IMR-90 (cell line): ENCODE data around the gene TRDN. TPM values are rescaled to one million over a fixed set of nuclear protein-coding genes. Genes with fewer than 3 reads are reported as not detected.

ENCODE experiments used
- ATAC-seq: fragments of 200-7000 bp; cut with Tn5 transposase; 2 replicates; pipeline ENCODE4 v1.9.1; 2020; ENCODE audit warnings: low read depth, mild to moderate bottlenecking, moderate library complexity
- BruUV-seq: library from RNA; stranded (reverse); fragments of 400-500 nt; replicated peaks from 2 replicates; lab custom pipeline; 2021; lab: Mats Ljungman, UMichigan
- CTCF ChIA-PET: fragments of 300-600 bp; formaldehyde crosslinking; extraction: SDS; loops from one replicate; lab custom pipeline; 2021; ENCODE audit warnings: antibody characterized with exemption; lab: Yijun Ruan, JAX
- POLR2A ChIA-PET: fragments of 300-600 bp; sonication (Branson Sonifier 250); formaldehyde crosslinking; loops from one replicate; lab custom pipeline; 2022; ENCODE audit warnings: antibody characterized with exemption; ENCODE audit not compliant: unreplicated experiment; lab: Charles Lee
- DNase-seq: peaks from one replicate; pipeline ENCODE4 v3.0.0; 2013
- H2AFZ ChIP-seq: replicated peaks from 2 replicates; pipeline ENCODE3; 2013; ENCODE audit warnings: low read length, mild to moderate bottlenecking; ENCODE audit not compliant: poor library complexity
- H2AK5ac ChIP-seq: 2 replicates; pipeline ENCODE4 v1.6.1; 2013; ENCODE audit warnings: low read depth, low read length, inconsistent platforms
- H2AK9ac ChIP-seq: replicated peaks from 2 replicates; pipeline ENCODE3; 2013; ENCODE audit warnings: mild to moderate bottlenecking, low read depth, low read length, moderate library complexity; ENCODE audit not compliant: poor library complexity
- H2BK120ac ChIP-seq: 2 replicates; pipeline ENCODE4 v1.6.1; 2013; ENCODE audit warnings: low read depth, low read length, inconsistent platforms
- H2BK15ac ChIP-seq: 3 replicates; pipeline ENCODE4 v1.6.1; 2013; ENCODE audit warnings: low read depth, low read length, inconsistent platforms
- H2BK20ac ChIP-seq: 2 replicates; pipeline ENCODE4 v1.6.1; 2013; ENCODE audit warnings: low read depth, mild to moderate bottlenecking, inconsistent platforms, low read length, moderate library complexity
- H2BK5ac ChIP-seq: 2 replicates; pipeline ENCODE4 v1.6.1; 2013; ENCODE audit warnings: mild to moderate bottlenecking, low read depth, low read length, inconsistent platforms; ENCODE audit not compliant: poor library complexity, severe bottlenecking
- H3K14ac ChIP-seq: replicated peaks from 2 replicates; pipeline ENCODE4 v1.6.1; 2013; ENCODE audit warnings: low read depth, low read length, inconsistent platforms
- H3K18ac ChIP-seq: 2 replicates; pipeline ENCODE4 v1.6.1; 2013; ENCODE audit warnings: low read depth, low read length, control low read depth
- H3K23ac ChIP-seq: 2 replicates; pipeline ENCODE4 v1.6.1; 2013; ENCODE audit warnings: low read depth, low read length, inconsistent platforms
- H3K27ac ChIP-seq: 2 replicates; pipeline ENCODE4 v1.5.1; 2013; ENCODE audit warnings: mild to moderate bottlenecking, control low read depth, low read length; ENCODE audit not compliant: insufficient read depth
- H3K27me3 ChIP-seq: 2 replicates; pipeline ENCODE4 v1.6.1; 2013; ENCODE audit warnings: low read length; ENCODE audit not compliant: control insufficient read depth, insufficient read depth
- H3K36me3 ChIP-seq: 2 replicates; pipeline ENCODE4 v1.6.1; 2013; ENCODE audit warnings: low read length, mixed read lengths; ENCODE audit not compliant: control insufficient read depth, insufficient read depth
- H3K4ac ChIP-seq: 2 replicates; pipeline ENCODE4 v1.6.1; 2013; ENCODE audit warnings: low read depth, low read length, inconsistent platforms
- H3K4me1 ChIP-seq: 2 replicates; pipeline ENCODE4 v1.6.1; 2013; ENCODE audit warnings: low read length, mixed read lengths; ENCODE audit not compliant: control insufficient read depth, insufficient read depth
- H3K4me2 ChIP-seq: 2 replicates; pipeline ENCODE4 v1.6.1; 2013; ENCODE audit warnings: low read depth, mild to moderate bottlenecking, control low read depth, low read length, moderate library complexity
- H3K4me3 ChIP-seq: 2 replicates; pipeline ENCODE4 v1.5.1; 2013; ENCODE audit warnings: low read depth, mild to moderate bottlenecking, control low read depth, low read length, moderate library complexity; ENCODE audit not compliant: insufficient read depth
- H3K56ac ChIP-seq: 2 replicates; pipeline ENCODE4 v1.6.1; 2013; ENCODE audit warnings: low read length, inconsistent platforms; ENCODE audit not compliant: insufficient read depth; ENCODE audit errors: extremely low read depth
- H3K79me1 ChIP-seq, 2 experiments: 2 replicates each; pipeline ENCODE4 v1.6.1; 2013; ENCODE audit warnings: low read length in 2 of 2, inconsistent platforms in 1 of 2, low read depth in 1 of 2
- H3K9ac ChIP-seq: 2 replicates; pipeline ENCODE4 v1.6.1; 2013; ENCODE audit warnings: low read depth, low read length, control low read depth
- H3K9me1 ChIP-seq: 2 replicates; pipeline ENCODE4 v1.6.1; 2013; ENCODE audit warnings: low read length, inconsistent platforms; ENCODE audit not compliant: insufficient read depth
- H3K9me3 ChIP-seq: 2 replicates; pipeline ENCODE4 v1.6.1; 2013; ENCODE audit warnings: low read length; ENCODE audit not compliant: control insufficient read depth, insufficient read depth
- H4K20me1 ChIP-seq: 2 replicates; pipeline ENCODE4 v1.6.1; 2013; ENCODE audit warnings: low read length, inconsistent platforms; ENCODE audit not compliant: insufficient read depth
- H4K5ac ChIP-seq: 2 replicates; pipeline ENCODE4 v1.6.1; 2013; ENCODE audit warnings: mild to moderate bottlenecking, low read depth, low read length, control low read depth
- H4K8ac ChIP-seq, 2 experiments: 2 replicates each; pipeline ENCODE4 v1.6.1; 2013; ENCODE audit warnings: low read depth in 2 of 2, low read length in 2 of 2, control low read depth in 1 of 2, inconsistent platforms in 1 of 2
- H4K91ac ChIP-seq: 2 replicates; pipeline ENCODE4 v1.6.1; 2013; ENCODE audit warnings: low read depth, low read length, inconsistent platforms; ENCODE audit not compliant: insufficient read depth
- BHLHE40 ChIP-seq: fragments of 150-350 bp; IDR thresholded peaks from 2 replicates; pipeline ENCODE4 v1.6.1; 2016; ENCODE audit warnings: mild to moderate bottlenecking, low read depth, low read length
- CEBPB ChIP-seq: IDR thresholded peaks from 2 replicates; pipeline ENCODE4 v1.6.1; 2012; ENCODE audit warnings: low read depth, low read length, improper control_type of control experiment
- CHD1 ChIP-seq: IDR thresholded peaks from 2 replicates; pipeline ENCODE4 v1.6.1; 2012; ENCODE audit warnings: low read depth, low read length, improper control_type of control experiment
- FOS ChIP-seq: fragments of 150-350 bp; IDR thresholded peaks from 2 replicates; pipeline ENCODE4 v1.6.1; 2016; ENCODE audit warnings: low read depth, low read length
- MAFK ChIP-seq: IDR thresholded peaks from 2 replicates; pipeline ENCODE4 v1.6.1; 2012; ENCODE audit warnings: low read depth, low read length, improper control_type of control experiment
- MAZ ChIP-seq: IDR thresholded peaks from 2 replicates; pipeline ENCODE4 v1.6.1; 2012; ENCODE audit warnings: low read depth, mild to moderate bottlenecking, low read length, improper control_type of control experiment, moderate library complexity, borderline replicate concordance
- MXI1 ChIP-seq: IDR thresholded peaks from 2 replicates; pipeline ENCODE4 v1.6.1; 2012; ENCODE audit warnings: low read depth, mild to moderate bottlenecking, low read length, moderate library complexity, borderline replicate concordance
- NFE2L2 ChIP-seq: fragments of 150-350 bp; IDR thresholded peaks from 2 replicates; pipeline ENCODE4 v1.6.1; 2016; ENCODE audit warnings: low read depth, mild to moderate bottlenecking, low read length
- POLR2A ChIP-seq: IDR thresholded peaks from 2 replicates; pipeline ENCODE4 v1.6.1; 2012; ENCODE audit warnings: mild to moderate bottlenecking, low read depth, low read length
- RAD21 ChIP-seq: IDR thresholded peaks from 2 replicates; pipeline ENCODE4 v1.6.1; 2012; ENCODE audit warnings: low read length, improper control_type of control experiment
- RCOR1 ChIP-seq: IDR thresholded peaks from 2 replicates; pipeline ENCODE4 v1.6.1; 2012; ENCODE audit warnings: mild to moderate bottlenecking, low read length, improper control_type of control experiment; ENCODE audit not compliant: insufficient replicate concordance
- RFX5 ChIP-seq: IDR thresholded peaks from 2 replicates; pipeline ENCODE4 v1.8.0; 2012; ENCODE audit warnings: low read depth, mild to moderate bottlenecking, low read length, moderate library complexity
- SMC3 ChIP-seq: fragments of 150-350 bp; IDR thresholded peaks from 2 replicates; pipeline ENCODE4 v1.6.1; 2016; ENCODE audit warnings: low read depth, mild to moderate bottlenecking, antibody characterized with exemption, low read length, moderate library complexity
- dilution Hi-C: fragments of 300-500 bp; cut with HindIII; formaldehyde crosslinking; loops from one replicate; pipeline ENCODE4 v1.14.3; 2018; ENCODE audit warnings: low sequenced_read_pairs; ENCODE audit not compliant: unreplicated experiment
- in situ Hi-C: fragments of 300-500 bp; cut with MboI; formaldehyde crosslinking; loops from 3 replicates; pipeline ENCODE4 v1.14.3; 2019; ENCODE audit warnings: low sequenced_read_pairs, inconsistent platforms, mixed read lengths
- intact Hi-C: fragments of 100-400 bp; cut with micrococcal nuclease; formaldehyde crosslinking; loops from 2 replicates; pipeline ENCODE4 v1.10.0; 2022
- polyA plus RNA-seq, 3 experiments: library from polyadenylated mRNA; depleted of rRNA; stranded (reverse); fragments of >200 nt; gene quantifications; 2 replicates each; pipeline ENCODE4 v1.2.3, GENCODE V29; 2012; ENCODE audit warnings: low replicate concordance in 1 of 3
- total RNA-seq: library from RNA; depleted of rRNA; stranded (reverse); fragments of >200 nt; gene quantifications from 2 replicates; pipeline ENCODE4 v1.2.3, GENCODE V29; 2012
- TF ChIP-seq, protein P1 (sequence below): fragments of 150-350 bp; IDR thresholded peaks from 2 replicates; pipeline ENCODE4 v1.6.1; 2017; ENCODE audit warnings: mild to moderate bottlenecking, antibody characterized with exemption, low read length, low read depth
- TF ChIP-seq, protein P2 (sequence below): conservative IDR thresholded peaks from 2 replicates; pipeline ENCODE4 v1.5.1; 2012; ENCODE audit warnings: mild to moderate bottlenecking, low read depth, low read length, improper control_type of control experiment
- TF ChIP-seq, protein P3 (sequence below): fragments of 150-350 bp; IDR thresholded peaks from 2 replicates; pipeline ENCODE4 v1.6.1; 2016; ENCODE audit warnings: low read depth, mild to moderate bottlenecking, low read length, moderate library complexity, borderline replicate concordance

TRDN gene
- total and polyA plus RNA-seq, 2 of the 4 experiments (the other 2 are of a cell fraction) = not detected

DNA sequence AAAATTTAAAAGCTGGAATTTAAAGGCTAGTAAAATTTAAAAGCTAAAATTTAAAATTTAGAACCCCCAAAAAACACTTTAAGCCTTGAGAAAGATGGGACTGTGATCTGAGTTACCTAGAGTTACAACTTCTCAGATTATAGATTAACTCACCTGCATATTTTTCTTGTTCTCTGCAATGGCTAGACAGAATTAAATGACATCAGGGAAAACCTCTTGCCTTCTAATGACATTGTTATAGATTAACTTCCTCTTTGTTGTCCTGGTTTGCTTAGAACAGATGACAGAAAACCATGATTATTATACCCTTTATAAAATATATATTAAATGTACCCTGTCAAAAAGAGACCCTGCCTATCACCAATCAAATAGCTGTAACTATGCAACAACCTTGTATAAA lies 56.4 kb downstream of the TRDN start:
- ChIA-PET POLR2A (no interaction called here), CTCF (interaction anchor here (0.5 kb wide), 1 partner anchor 87 kb away, joined by 4 read pairs; no protein-coding TSS in a partner anchor)
- intact Hi-C loops (no loop called here), in situ Hi-C loops (no loop called here), dilution Hi-C loops (no loop called here)
- H3K27me3 ChIP-seq = no peaks in the 10 kb centered on the region
- H3K9me1 ChIP-seq = no peaks in the 10 kb centered on the region
- no peaks in the 10 kb centered on the region for H3K79me1 ChIP-seq
- no peaks in the 10 kb centered on the region for H3K4me1 ChIP-seq
- H3K36me3 ChIP-seq = no peaks in the 10 kb centered on the region
- TF ChIP-seq CHD1 (no peak), MAZ (no peak), RAD21 (no peak), MXI1 (no peak), CEBPB (no peak), RFX5 (no peak), RCOR1 (no peak), NFE2L2 (no peak), SMC3 (no peak), POLR2A (no peak), MAFK (no peak), FOS (no peak), BHLHE40 (no peak)
- TF ChIP-seq, protein P1, sequence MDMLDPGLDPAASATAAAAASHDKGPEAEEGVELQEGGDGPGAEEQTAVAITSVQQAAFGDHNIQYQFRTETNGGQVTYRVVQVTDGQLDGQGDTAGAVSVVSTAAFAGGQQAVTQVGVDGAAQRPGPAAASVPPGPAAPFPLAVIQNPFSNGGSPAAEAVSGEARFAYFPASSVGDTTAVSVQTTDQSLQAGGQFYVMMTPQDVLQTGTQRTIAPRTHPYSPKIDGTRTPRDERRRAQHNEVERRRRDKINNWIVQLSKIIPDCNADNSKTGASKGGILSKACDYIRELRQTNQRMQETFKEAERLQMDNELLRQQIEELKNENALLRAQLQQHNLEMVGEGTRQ = no peak
- TF ChIP-seq, protein P2, sequence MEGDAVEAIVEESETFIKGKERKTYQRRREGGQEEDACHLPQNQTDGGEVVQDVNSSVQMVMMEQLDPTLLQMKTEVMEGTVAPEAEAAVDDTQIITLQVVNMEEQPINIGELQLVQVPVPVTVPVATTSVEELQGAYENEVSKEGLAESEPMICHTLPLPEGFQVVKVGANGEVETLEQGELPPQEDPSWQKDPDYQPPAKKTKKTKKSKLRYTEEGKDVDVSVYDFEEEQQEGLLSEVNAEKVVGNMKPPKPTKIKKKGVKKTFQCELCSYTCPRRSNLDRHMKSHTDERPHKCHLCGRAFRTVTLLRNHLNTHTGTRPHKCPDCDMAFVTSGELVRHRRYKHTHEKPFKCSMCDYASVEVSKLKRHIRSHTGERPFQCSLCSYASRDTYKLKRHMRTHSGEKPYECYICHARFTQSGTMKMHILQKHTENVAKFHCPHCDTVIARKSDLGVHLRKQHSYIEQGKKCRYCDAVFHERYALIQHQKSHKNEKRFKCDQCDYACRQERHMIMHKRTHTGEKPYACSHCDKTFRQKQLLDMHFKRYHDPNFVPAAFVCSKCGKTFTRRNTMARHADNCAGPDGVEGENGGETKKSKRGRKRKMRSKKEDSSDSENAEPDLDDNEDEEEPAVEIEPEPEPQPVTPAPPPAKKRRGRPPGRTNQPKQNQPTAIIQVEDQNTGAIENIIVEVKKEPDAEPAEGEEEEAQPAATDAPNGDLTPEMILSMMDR = no peak
- TF ChIP-seq, protein P3, sequence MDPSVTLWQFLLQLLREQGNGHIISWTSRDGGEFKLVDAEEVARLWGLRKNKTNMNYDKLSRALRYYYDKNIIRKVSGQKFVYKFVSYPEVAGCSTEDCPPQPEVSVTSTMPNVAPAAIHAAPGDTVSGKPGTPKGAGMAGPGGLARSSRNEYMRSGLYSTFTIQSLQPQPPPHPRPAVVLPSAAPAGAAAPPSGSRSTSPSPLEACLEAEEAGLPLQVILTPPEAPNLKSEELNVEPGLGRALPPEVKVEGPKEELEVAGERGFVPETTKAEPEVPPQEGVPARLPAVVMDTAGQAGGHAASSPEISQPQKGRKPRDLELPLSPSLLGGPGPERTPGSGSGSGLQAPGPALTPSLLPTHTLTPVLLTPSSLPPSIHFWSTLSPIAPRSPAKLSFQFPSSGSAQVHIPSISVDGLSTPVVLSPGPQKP = no peak
- H2BK20ac ChIP-seq = no peak overlapping the region
- no peak overlapping the region for H3K4me3 ChIP-seq
- H2BK5ac ChIP-seq = no peak overlapping the region
- no peak overlapping the region for H3K18ac ChIP-seq
- no peak overlapping the region for H3K56ac ChIP-seq
- no peak overlapping the region for H3K14ac ChIP-seq
- no peak overlapping the region for H3K4ac ChIP-seq
- H3K23ac ChIP-seq = no peak overlapping the region
- H2BK15ac ChIP-seq = no peak overlapping the region
- H3K4me2 ChIP-seq = no peak overlapping the region
- DNase-seq (no peak), ATAC-seq (no peak)
- no peak overlapping the region for H3K27ac ChIP-seq
- H2AFZ ChIP-seq = no peak overlapping the region
- H4K91ac ChIP-seq = no peak overlapping the region
- H2AK5ac ChIP-seq = no peak overlapping the region
- no TSS peak for BruUV-seq
- H4K20me1 ChIP-seq = no peaks in the 10 kb centered on the region
- no peak overlapping the region for H4K5ac ChIP-seq
- H4K8ac ChIP-seq = no peak overlapping the region
- H2AK9ac ChIP-seq = no peak overlapping the region
- no peak overlapping the region for H3K9ac ChIP-seq
- peaks cover 2% of the 10 kb centered on the region; the same call in 1 of the 2 replicates for H3K9me3 ChIP-seq
- H2BK120ac ChIP-seq = no peak overlapping the region
